GOT3 (cell line): ENCODE results near the gene NCKAP5.
"Not testable (repeated sequence)": the region's sequence is repeated elsewhere in the genome, so short reads cannot be mapped to it uniquely, and the experiment has no call there.

ENCODE experiments used
- DNase-seq: peaks from one replicate; lab custom pipeline; 2025; ENCODE audit warnings: mixed read lengths; lab: John Stamatoyannopoulos, UW

Gene NCKAP5

GRCh38 chr2:132716954-132717353, 851.3 kb downstream of the NCKAP5 start:
- no peak for DNase-seq

GRCh38 chr2:132715386-132716351, 852.6 kb downstream of the NCKAP5 start:
- no peak for DNase-seq

GRCh38 chr2:132703396-132703795, 864.9 kb downstream of the NCKAP5 start:
- DNase-seq, result no peak

DNA sequence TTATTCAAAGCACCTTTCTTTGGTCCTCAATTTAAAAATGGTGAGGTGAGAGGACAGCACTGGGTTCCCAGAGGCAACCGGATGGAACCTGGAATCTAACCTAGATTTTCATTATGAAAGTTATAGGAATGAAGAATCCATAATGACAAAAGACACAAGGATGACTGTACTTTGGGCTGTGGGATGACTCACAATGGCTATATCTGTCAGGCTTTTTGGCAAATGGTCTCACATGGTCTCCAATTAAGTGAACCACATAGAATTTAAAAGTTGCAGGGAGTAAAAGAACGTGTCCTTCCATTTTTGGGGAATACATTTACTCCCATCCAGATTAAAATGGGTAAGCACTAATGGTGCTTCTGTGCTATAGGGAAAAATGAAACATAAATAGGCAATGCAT, 866.5 kb downstream of the NCKAP5 start:
- DNase-seq, result no peak

GRCh38 chr2:132699802-132700201, 868.5 kb downstream of the NCKAP5 start:
- not testable (repeated sequence) for DNase-seq

DNA sequence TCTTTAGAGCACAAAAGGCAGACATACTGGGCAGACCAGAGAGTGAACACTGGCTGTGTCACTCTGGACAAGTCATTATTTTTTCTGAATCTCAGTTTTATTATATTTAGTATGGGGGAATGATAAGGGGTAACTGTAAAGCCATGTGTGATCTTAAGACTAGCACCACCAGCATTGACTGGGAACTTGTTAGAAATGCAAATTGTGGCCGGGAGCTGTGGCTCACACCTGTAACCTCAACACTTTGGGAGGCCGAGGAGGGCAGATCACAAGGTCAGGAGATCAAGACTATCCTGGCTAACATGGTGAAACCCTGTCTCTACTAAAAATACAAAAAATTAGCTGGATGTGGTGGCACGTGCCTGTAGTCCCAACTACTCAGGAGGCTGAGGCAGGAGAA, 869.9 kb downstream of the NCKAP5 start:
- not testable (repeated sequence) for DNase-seq

- DNase-seq, result no peak
Measured at GRCh38 chr2:132697556-132698205, 870.6 kb downstream of the NCKAP5 start.

- no peak for DNase-seq
Measured at GRCh38 chr2:132692816-132693215, 875.4 kb downstream of the NCKAP5 start.

GRCh38 chr2:132691556-132691955, 876.7 kb downstream of the NCKAP5 start:
- DNase-seq, result no peak

DNA sequence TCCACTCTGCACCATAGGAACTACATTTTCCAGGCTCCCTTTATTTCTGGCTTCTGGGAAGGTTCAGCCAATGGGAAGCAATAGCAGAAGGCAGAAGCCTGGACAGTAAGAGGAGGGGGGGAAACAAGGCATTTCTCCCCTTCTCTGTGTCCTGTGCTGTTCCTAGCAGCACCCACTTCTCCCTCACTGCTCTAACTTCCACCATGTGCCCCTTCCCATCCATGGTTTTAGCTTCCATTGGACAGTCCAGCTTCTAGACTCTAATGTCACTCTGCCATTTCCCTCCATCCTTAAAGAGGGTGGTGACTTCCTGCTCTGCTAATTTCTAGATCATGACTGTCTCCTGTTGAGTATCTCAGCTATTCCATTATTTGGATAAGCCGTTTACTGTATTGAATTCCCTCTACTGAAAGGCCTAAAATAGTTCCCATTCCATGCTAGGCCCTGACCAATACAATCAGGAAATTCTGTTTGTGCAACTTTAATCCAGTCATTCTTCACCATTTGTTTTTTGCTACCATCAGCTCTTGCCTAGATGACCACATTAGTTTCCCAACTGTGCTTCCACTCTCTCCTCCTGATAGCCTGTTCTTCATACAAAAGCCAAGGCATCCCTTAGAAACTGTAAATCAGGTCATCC, 877.5 kb downstream of the NCKAP5 start:
- DNase-seq, result no peak

- no peak for DNase-seq
Measured at GRCh38 chr2:132681766-132682165, 886.5 kb downstream of the NCKAP5 start.

DNA sequence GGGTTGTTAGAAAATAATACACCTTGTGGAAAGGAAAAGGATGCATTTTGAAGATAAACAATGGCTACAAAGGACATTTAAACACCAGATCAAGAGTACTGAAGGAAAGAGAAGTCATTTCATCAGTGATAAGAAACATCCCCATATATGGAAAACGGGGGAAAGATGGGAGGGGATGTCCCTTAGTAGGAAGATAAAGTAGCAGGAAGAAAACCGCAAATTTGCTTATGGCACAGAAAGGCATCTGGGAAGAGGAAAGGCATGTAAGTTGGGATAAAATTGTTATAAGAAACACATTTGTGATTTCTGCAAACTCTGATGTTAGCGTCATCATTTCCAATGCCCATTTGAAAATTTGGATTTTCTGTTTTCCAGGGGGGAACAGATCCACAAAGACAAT, 887.7 kb downstream of the NCKAP5 start:
- no peak for DNase-seq

DNA sequence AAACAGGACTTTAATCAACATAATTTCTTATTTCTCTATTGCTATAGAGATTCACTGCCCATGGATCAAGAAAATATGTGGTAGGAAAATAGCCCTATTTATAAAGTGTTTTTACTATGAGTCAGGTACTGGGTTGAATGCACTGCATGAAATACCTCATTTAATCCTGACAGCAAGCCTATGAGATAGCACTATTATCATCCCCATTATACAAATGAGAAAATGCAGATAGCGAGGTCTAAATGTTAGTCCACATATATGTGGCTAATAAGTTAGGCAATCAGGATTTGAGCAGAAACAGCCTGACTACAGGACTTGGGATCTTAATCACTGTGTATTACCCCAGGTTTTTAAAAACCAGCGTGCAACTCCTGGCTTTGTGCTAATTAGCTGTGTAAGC, 889.8 kb downstream of the NCKAP5 start:
- no peak for DNase-seq

GRCh38 chr2:132677661-132678060, 890.6 kb downstream of the NCKAP5 start:
- DNase-seq, result no peak

- no peak for DNase-seq
Measured at GRCh38 chr2:132676999-132677398, 891.3 kb downstream of the NCKAP5 start.

- DNase-seq, result no peak
Measured at GRCh38 chr2:132671151-132671835, 897.0 kb downstream of the NCKAP5 start.

DNA sequence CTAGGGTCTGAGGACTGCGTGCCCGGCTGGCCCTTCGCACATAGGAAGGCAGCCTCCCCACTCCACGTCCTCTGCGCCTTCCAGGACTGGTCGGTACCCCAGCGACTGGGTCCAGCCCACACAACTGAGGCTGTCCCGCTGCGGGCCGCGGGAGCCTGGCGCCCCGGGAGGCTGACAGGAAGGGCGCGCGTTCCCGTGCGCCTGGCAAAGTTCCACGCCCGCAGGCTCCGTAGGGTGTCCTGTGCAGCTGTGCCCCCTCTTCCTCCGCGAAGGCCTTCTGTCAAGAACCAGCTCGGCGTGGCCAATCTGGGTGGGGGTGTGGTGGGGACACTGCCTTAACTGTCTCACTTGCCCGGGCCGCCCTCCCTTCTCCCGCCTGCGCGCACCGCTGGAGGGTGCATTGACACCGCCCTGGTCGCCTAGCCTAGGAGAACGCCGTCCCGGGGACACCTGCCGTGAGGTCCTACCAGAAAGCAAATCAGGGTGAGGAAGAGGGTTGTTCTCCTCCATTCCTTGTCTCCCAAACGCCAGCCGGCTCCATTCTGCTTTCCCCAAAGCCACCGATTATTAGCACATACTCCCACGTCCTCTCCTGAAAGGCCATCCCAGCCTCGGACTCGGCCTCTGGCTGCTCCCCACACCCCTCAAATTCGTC, 897.6 kb downstream of the NCKAP5 start:
- DNase-seq, result no peak

- DNase-seq, result no peak
Measured at GRCh38 chr2:132669908-132670495, 898.3 kb downstream of the NCKAP5 start, which contains the start of gene LYPD1. Gene LYPD1 (minus strand): TSS chr2:132670205. CDS start chr2:132669932, 273 bp downstream.

- DNase-seq, result no peak
Measured at GRCh38 chr2:132668987-132669907, 899.0 kb downstream of the NCKAP5 start.
